ENCODE measurements around the gene STC2. TPM values are rescaled to one million over a fixed set of nuclear protein-coding genes. Genes with fewer than 3 reads are reported as not detected.

STC2 gene
- polyA plus RNA-seq, 1 donor (not counting 4 experiments of a cell fraction or from before 2014, with no cell fraction given), result 4.3 TPM

- H3K36me3 ChIP-seq (ENCODE audit: control insufficient read depth in 2 of 2, extremely low read depth in 1 of 2, insufficient read depth in 2 of 2, low read length in 2 of 2), result no peaks in the 10 kb centered on the region
- FAIRE-seq (no peak), DNase-seq (ENCODE audit: low read depth, low spot score) (no peak)
- H3K9me1 ChIP-seq (ENCODE audit: control insufficient read depth, extremely low read depth, insufficient read depth, low read length), result no peaks in the 10 kb centered on the region
- no peaks in the 10 kb centered on the region for H4K20me1 ChIP-seq (ENCODE audit: control insufficient read depth, extremely low read depth, insufficient read depth, low read length)
- no peaks in the 10 kb centered on the region for H3K79me2 ChIP-seq (ENCODE audit: control insufficient read depth, insufficient read depth, low read length)
- H3K9ac ChIP-seq (ENCODE audit: control insufficient read depth, extremely low read depth, insufficient read depth, low read length), result no peak overlapping the region
- no peak for TF ChIP-seq EZH2 (IDR thresholded peaks at IDR 0.05; ENCODE audit: low read length)
- TF ChIP-seq, protein P1, sequence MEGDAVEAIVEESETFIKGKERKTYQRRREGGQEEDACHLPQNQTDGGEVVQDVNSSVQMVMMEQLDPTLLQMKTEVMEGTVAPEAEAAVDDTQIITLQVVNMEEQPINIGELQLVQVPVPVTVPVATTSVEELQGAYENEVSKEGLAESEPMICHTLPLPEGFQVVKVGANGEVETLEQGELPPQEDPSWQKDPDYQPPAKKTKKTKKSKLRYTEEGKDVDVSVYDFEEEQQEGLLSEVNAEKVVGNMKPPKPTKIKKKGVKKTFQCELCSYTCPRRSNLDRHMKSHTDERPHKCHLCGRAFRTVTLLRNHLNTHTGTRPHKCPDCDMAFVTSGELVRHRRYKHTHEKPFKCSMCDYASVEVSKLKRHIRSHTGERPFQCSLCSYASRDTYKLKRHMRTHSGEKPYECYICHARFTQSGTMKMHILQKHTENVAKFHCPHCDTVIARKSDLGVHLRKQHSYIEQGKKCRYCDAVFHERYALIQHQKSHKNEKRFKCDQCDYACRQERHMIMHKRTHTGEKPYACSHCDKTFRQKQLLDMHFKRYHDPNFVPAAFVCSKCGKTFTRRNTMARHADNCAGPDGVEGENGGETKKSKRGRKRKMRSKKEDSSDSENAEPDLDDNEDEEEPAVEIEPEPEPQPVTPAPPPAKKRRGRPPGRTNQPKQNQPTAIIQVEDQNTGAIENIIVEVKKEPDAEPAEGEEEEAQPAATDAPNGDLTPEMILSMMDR (optimal IDR thresholded peaks at IDR 0.05 in 1 of 3, IDR thresholded peaks at IDR 0.05 in 1 of 3, conservative IDR thresholded peaks at IDR 0.05 in 1 of 3; ENCODE audit: extremely low read depth in 1 of 3, insufficient read depth in 2 of 3, low read length in 3 of 3), result no peak
- H3K4me3 ChIP-seq (ENCODE audit: control insufficient read depth in 2 of 3, extremely low read depth in 1 of 3, insufficient read depth in 2 of 3, low read depth in 1 of 3, low read length in 3 of 3), result no peak overlapping the region
- peaks cover 19% of the 10 kb centered on the region for H3K4me1 ChIP-seq (ENCODE audit: control insufficient read depth, extremely low read depth, insufficient read depth, low read length)
- dilution Hi-C loops (cut with MboI; ENCODE audit: extremely low pct_ligation_motif_present, low sequenced_read_pairs), result no loop called here
- H3K27ac ChIP-seq (ENCODE audit: control insufficient read depth, insufficient read depth, low read length), result no peak overlapping the region
- no peak overlapping the region for H3K4me2 ChIP-seq (ENCODE audit: control insufficient read depth, extremely low read depth, insufficient read depth, low read depth, low read length)
- H2AFZ ChIP-seq (ENCODE audit: control insufficient read depth, low read length), result no peak overlapping the region
- H3K27me3 ChIP-seq (ENCODE audit: control insufficient read depth, extremely low read depth, insufficient read depth, low read length), result no peaks in the 10 kb centered on the region
- H3K9me3 ChIP-seq (ENCODE audit: control insufficient read depth, low read depth, low read length), result no peaks in the 10 kb centered on the region
Observed at GRCh38 chr5:173290477-173291131, 37.6 kb downstream of the STC2 start.

DNA sequence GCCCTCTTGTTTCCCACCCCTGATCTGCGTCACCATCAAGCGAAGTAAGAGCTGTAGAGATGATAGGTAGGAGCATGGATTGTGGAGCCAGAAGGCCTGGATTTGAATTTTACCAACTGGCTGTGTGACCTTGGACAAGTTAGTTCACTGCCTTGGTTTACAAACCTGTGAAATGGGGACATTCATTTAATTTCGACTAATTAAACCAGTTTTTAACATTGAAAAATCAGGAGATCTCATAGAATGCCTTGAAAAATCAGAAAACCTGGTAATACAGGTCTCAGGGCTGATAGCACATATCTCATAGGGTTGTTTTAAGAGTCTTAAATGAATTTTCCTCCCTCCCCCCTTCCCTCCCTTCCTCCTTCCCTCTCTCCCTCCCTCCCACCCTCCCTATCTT lies 38.8 kb downstream of the STC2 start:
- FAIRE-seq (no peak), DNase-seq (ENCODE audit: low read depth, low spot score) (no peak)
- TF ChIP-seq EZH2 (IDR thresholded peaks at IDR 0.05; ENCODE audit: low read length), result no peak
- TF ChIP-seq, protein P1 (optimal IDR thresholded peaks at IDR 0.05 in 1 of 3, IDR thresholded peaks at IDR 0.05 in 1 of 3, conservative IDR thresholded peaks at IDR 0.05 in 1 of 3; ENCODE audit: extremely low read depth in 1 of 3, insufficient read depth in 2 of 3, low read length in 3 of 3), result no peak
- no peaks in the 10 kb centered on the region for H3K27me3 ChIP-seq (ENCODE audit: control insufficient read depth, extremely low read depth, insufficient read depth, low read length)
- no peaks in the 10 kb centered on the region for H3K9me1 ChIP-seq (ENCODE audit: control insufficient read depth, extremely low read depth, insufficient read depth, low read length)
- no peaks in the 10 kb centered on the region for H4K20me1 ChIP-seq (ENCODE audit: control insufficient read depth, extremely low read depth, insufficient read depth, low read length)
- peaks cover 18% of the 10 kb centered on the region for H3K4me1 ChIP-seq (ENCODE audit: control insufficient read depth, extremely low read depth, insufficient read depth, low read length)
- no peaks in the 10 kb centered on the region for H3K36me3 ChIP-seq (ENCODE audit: control insufficient read depth in 2 of 2, extremely low read depth in 1 of 2, insufficient read depth in 2 of 2, low read length in 2 of 2)
- no peaks in the 10 kb centered on the region for H3K9me3 ChIP-seq (ENCODE audit: control insufficient read depth, low read depth, low read length)
- no peak overlapping the region for H2AFZ ChIP-seq (ENCODE audit: control insufficient read depth, low read length)
- dilution Hi-C loops (cut with MboI; ENCODE audit: extremely low pct_ligation_motif_present, low sequenced_read_pairs), result no loop called here
- no peaks in the 10 kb centered on the region for H3K79me2 ChIP-seq (ENCODE audit: control insufficient read depth, insufficient read depth, low read length)
- no peak overlapping the region for H3K4me2 ChIP-seq (ENCODE audit: control insufficient read depth, extremely low read depth, insufficient read depth, low read depth, low read length)
- no peak overlapping the region for H3K4me3 ChIP-seq (ENCODE audit: control insufficient read depth in 2 of 3, extremely low read depth in 1 of 3, insufficient read depth in 2 of 3, low read depth in 1 of 3, low read length in 3 of 3)
- no peak overlapping the region for H3K9ac ChIP-seq (ENCODE audit: control insufficient read depth, extremely low read depth, insufficient read depth, low read length)
- H3K27ac ChIP-seq (ENCODE audit: control insufficient read depth, insufficient read depth, low read length), result no peak overlapping the region

All from keratinocyte (primary cell).